ENCODE results near the gene KIAA0040. TPM values are rescaled to one million over a fixed set of nuclear protein-coding genes. Genes with fewer than 3 reads are reported as not detected.

The KIAA0040 gene
- total RNA-seq, 1 experiment from 2014 or later, result 5.0 TPM

DNA sequence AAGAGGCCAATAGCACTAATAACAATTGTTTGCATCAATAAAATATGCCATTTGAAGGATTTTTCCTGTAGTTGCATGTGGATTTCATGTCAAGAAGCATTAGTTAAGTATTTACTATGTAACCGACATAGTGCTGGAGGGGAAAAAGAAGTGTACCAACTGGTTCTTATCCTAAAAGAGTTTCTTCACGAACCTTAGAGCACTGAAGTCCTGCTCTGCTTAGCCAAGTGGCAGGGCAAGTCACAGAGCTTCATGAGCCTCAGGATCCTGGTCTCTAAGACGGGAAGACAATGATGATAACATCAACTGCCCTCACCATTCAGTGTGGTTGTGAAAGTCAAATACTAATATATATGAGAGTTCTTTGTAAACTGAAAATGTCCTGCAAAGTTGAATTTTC, 14.1 kb downstream of the KIAA0040 start:
- Histone ChIP-seq H3K27ac (ENCODE audit: insufficient read length, low read depth, low read length) (no peak overlapping the region), H4K5ac (ENCODE audit: insufficient read length, low read depth, low read length) (no peak overlapping the region), H3K79me1 (ENCODE audit: insufficient read depth, low read depth, low read length, poor library complexity, severe bottlenecking) (no peaks in the 10 kb centered on the region), H3K4ac (ENCODE audit: low read depth, low read length) (no peak overlapping the region), H3K4me1 (ENCODE audit: insufficient read depth, low read length) (no peaks in the 10 kb centered on the region), H3K23ac (ENCODE audit: insufficient read length, low read depth, low read length) (no peak overlapping the region), H3K79me2 (ENCODE audit: insufficient read depth, low read length) (no peaks in the 10 kb centered on the region), H2BK15ac (ENCODE audit: low read depth, low read length) (no peak overlapping the region), H2BK5ac (ENCODE audit: insufficient read length, low read length) (no peak overlapping the region), H2BK120ac (ENCODE audit: low read depth, low read length, poor library complexity, severe bottlenecking) (no peak overlapping the region), H3K4me2 (ENCODE audit: insufficient read depth, insufficient read length, low read length) (no peak overlapping the region), H2BK12ac (ENCODE audit: insufficient read length, low read depth, low read length) (no peak overlapping the region), H3K14ac (ENCODE audit: insufficient read depth, low read length) (no peak overlapping the region), H3K9me3 (ENCODE audit: control insufficient read depth, low read depth, low read length) (no peaks in the 10 kb centered on the region), H3K9ac (ENCODE audit: extremely low read depth, insufficient read length, low read length) (no peak overlapping the region), H4K20me1 (ENCODE audit: control insufficient read depth, insufficient read depth, insufficient read length) (no peaks in the 10 kb centered on the region), H2AK5ac (ENCODE audit: insufficient read length, low read length) (no peak overlapping the region), H2AFZ (ENCODE audit: low read length) (no peak overlapping the region), H3K23me2 (ENCODE audit: insufficient read length, low read depth, low read length, poor library complexity, severe bottlenecking) (no peaks in the 10 kb centered on the region), H3K56ac (ENCODE audit: insufficient read length, low read depth, low read length) (no peak overlapping the region), H4K91ac (ENCODE audit: insufficient read length, low read depth, low read length) (no peak overlapping the region), H4K8ac (replicated peaks; ENCODE audit: insufficient read length, low read depth, low read length) (no peak overlapping the region), H3T11ph (ENCODE audit: low read length) (no peak overlapping the region), H3K18ac (ENCODE audit: insufficient read length, low read depth, low read length) (no peak overlapping the region), H3K27me3 (ENCODE audit: insufficient read depth, low read length) (no peaks in the 10 kb centered on the region), H2BK20ac (ENCODE audit: low read depth, low read length, poor library complexity, severe bottlenecking) (no peak overlapping the region)
- no peaks in the 10 kb centered on the region for H3K27me3 Mint-ChIP-seq (ENCODE audit: low read depth)
- H3K9me3 Mint-ChIP-seq, result no peaks in the 10 kb centered on the region
- peaks cover 8 to 18% of the 10 kb centered on the region in 2 experiments for H3K4me1 Mint-ChIP-seq
- DNase-seq, result no peak
- no peaks in the 10 kb centered on the region; a peak in 2 of 7 replicates for H3K36me3 Mint-ChIP-seq (ENCODE audit: insufficient read depth in 1 of 3, low read depth in 3 of 3)
- no peak overlapping the region for H3K4me3 Mint-ChIP-seq
- H3K27ac Mint-ChIP-seq, result no peak overlapping the region
- TF ChIP-seq CTCF (conservative IDR thresholded peaks at IDR 0.05), result no peak
- no CpG with 5 or more reads among the region's 3 CpGs for WGBS (ENCODE audit: extremely low coverage, insufficient read length, low lambda C conversion rate)

Measured in H9 (cell line).